HG03575 (cell line): ENCODE results near the gene MSI2.

Source experiments
- ATAC-seq: cut with Tn5 transposase; IDR thresholded peaks from one replicate; pipeline ENCODE4 v1.9.1; 2021; ENCODE audit not compliant: unreplicated experiment, insufficient number of reproducible peaks, low FRiP score; ENCODE audit errors: extremely low read depth

MSI2 gene

DNA sequence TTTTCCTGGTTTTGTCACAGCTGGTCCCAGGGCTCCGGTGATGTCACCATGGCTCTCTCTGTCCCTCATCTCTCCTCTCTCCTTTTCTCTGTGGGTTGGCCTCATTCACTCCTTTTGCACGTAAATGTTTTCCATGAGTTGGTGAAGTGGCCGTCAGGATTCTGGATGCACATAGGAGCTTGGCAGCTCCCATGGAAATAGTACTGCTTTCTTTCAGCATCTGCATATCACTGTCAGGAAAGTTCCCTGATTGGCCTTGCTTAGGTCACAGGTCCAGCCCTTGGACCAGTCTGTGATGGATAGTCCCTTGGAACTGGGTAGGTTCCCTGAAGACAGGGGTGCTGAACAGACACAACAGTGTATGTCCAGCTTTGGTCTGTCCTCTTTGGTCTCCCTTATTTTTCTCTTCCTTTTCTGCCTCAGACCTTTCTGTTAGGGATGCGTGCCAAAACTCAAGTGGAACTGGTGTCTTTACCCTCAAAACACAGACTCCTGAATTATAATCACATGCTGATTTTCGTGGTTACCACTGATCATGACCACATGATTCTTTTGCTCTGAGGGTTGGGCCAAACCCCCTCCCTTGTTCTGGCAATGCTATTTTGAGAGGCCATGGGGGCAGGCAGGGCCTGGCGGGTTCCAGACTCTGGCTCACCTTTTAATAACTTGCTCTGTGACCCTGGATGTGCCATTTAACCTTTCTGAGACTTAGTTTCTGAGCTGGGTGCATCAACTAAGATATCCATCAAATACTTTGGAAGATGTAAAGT is 99.0 kb downstream of the MSI2 start:
- no peak for ATAC-seq

DNA sequence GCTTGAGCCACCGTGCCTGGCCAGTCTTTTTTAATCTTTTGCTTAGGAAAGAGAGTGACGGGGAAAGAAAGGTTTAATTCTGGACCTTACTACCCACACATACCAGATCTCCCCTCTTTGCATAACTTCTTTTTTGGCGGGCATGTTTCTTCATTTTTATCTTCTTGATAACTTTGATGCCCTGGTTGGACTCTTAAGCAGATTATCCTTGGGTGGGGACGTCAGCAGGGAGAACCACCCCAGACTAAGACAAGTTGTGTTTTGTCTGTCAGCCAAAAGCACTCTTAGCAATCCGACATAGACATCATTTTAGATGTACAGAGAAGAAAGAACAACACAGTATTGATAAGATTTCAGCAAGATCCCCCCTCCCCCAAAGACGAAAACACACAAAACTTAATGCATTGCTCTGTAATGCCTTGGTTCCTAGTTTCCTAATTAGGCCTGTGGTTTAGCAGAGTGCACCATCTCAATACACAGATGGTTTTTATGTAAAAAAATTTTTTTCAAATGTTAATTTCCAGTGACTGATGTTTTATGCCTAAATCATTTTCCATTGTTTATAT is 99.9 kb downstream of the MSI2 start:
- ATAC-seq, result no peak

DNA sequence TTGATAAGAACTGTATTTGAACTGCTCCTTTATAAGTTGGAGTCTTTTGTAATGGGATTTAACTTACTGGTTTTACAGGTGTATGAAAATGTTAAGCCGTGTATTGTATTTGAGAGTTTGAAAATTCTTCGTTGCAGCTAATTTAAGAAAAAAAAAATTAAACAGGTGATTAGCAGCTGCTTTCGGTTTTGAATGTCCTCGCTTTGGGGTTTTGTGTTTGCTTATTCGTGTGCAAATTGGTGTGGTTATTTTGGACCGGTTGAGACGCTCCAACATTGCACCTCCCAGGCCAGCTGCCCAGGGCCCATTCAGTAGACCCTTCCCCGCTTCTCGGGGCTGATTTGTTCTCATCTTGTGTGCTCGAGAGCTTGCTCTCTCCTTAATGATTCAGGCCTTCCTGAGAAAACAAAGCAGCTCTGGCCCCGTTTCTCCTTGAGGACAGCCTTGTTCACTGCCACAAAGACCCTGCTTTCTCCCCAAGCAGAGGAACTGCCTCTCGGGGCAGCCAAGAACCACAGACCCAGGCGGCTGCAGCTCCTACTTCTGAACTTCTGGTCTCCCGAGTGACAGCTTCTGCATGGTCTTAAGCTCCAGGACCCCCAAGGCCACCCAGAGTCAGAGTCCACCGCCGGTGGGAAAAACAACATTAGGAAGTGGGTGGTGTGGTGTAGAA is 100.5 kb downstream of the MSI2 start:
- no peak for ATAC-seq

DNA sequence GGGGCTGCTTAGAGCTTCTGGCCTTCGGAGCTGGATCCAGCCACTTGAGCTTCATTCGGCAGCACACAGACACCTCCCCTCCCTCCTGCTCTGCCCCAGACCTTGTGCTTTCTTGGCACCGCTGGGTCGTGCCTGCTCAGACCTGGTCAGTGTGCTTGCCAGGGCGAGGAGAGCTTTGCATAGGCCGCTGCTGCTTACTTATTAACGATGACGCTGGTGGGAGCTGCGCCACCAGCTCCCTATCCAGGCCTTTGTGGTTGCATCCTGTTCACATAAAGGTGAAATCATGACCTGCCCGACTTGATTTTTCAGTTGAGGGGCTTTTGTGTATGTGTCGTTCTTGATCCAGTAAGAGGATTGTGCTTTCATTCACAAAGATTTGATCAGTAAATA is 101.1 kb downstream of the MSI2 start:
- no peak for ATAC-seq

DNA sequence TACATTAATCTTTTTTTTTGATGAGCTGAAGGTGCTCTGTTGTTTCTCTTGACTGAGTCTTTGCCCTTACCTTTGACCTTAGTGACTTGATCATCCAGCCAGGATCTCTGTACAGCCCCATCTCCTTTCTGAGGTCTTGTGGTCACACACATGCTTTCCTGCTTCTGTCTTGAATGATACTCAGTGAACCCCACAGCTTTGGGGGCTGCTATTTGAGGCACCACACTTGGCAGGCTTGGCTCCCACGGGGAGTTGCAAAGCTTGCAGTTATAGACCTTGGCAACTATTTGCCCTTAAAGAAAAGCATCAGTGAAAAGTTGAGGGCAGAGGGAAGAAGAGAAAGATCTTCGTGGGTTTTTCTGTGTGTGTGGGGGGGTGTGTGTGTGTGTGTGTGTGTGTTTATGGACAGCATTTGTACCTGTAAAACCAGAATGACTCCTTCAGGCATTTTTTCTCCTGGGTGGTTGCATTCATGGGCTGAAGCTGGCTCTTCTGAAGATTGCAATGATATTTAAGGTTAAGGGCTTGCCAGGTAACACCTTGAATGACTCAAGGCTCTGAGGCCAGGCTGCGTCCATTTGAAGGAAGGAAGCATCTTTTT is 101.6 kb downstream of the MSI2 start:
- peak; percentile 32 for ATAC-seq

DNA sequence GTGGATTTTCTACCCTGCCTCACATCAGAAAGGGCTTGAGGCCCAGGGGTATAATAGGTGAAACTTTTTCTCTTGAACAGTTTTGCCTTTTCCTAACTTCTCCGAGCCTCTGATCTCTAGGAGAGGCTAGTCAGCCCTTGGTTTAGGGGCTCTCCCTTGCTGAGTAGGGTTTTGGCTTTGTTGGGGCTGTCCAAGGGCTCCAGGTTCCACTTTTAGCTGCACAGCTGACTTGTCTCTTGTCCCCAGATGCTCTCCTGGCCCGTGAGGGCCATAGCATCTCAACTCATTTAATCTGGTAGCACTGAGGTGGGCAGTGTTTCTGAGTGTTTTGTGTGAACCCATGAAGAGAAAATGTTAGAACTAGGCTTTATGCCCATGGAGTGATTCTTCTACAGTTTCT is 103.9 kb downstream of the MSI2 start:
- ATAC-seq, result no peak

DNA sequence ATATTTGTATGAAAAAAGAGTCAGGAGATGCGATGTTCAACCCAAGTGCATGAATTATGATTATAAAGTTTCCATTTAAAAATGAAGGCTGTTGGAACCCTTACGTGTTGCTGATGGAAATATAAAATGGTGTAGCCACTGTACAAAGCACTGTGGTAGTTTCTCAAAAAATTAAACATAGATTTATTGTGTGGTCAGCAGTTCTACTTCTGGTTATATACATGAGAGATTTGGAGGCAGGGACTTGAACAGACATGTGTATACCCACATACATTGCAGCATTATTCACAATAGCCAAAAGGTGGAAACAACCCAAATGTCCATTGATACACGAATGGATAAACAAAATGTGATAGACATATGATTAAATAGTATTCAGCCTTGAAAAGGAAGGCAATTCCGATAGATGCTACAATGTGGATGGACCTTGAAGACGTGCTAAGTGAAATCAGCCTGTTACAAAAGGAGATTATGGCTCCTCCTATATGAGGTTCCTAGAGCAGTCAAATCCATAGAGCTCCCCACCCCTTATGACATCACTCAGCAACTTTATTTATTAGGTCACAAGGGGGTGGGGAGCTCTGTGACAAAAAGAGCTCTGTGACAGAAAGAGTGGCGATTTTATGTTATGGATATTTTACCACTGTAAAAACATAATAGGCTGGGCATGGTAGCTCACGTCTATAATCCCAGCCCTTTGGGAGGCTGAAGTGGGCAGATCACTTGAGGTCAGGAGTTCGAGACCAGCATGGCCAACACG is 106.7 kb downstream of the MSI2 start:
- no peak for ATAC-seq

DNA sequence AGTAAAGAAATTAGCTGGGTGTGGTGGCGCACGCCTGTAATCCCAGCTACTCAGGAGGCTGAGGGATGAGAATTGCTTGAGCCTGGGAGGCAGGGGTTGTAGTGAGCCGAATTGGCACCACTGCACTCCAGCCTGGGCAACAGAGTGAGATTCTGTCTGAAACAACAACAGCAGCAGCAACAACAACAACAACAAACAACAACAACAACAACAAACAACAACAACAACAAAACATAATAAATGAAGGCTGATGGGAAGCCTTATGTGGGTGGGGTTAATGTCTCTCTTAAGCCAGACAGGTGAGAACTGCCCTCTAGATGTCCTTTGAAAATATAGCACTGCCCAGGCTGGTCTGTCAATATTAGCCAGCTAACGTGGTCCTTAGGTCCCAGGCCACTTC is 107.3 kb downstream of the MSI2 start:
- ATAC-seq, result no peak

DNA sequence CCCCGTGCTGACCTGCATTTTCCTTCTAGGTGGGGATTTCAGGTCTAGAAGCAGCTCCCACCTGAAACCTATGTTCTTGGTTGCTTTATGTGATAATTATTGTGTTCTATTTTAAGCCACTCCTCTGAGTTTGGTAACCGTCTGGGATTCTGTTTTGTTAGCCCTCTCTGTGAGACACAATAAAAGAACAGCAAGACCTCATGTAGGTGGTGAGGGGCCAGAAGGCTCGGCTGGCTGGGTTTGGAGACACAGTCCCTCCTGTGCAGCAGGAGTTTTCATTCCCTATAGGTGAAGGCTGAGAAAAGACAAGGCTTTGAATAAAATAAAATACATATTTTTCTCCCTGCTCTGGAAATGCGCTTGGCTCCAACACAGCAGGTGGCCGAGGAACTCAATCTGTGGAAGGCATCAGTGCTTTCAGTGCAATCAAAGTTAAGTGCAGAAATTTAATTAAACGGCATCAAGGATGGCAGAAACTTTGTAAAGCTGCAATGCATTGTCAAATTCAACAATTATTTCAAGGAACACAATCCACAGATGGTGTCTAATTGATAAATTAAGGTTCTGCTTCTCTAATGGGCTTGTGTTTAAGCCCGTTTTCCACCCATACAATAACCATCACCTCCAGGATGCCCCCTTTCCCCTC is 107.8 kb downstream of the MSI2 start:
- no peak for ATAC-seq

DNA sequence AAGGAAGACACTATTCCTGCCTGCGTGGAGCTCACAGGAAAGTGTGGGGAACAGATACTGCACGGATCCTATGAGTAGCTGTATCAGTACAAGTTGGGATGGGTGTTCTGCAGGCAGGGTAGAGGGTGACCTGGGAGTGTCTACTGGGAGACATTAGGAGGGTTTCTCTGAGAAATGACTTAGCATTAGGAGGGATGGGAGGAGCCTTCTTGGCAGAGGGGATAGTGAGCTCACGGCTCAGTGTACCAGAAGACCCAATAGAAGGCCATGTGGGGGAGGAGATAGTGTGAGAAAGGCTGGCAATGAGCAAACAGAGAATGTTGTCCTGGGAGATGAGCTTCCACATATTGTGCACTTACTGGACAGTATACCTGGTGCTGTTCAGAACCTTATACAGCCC is 109.1 kb downstream of the MSI2 start:
- no peak for ATAC-seq

DNA sequence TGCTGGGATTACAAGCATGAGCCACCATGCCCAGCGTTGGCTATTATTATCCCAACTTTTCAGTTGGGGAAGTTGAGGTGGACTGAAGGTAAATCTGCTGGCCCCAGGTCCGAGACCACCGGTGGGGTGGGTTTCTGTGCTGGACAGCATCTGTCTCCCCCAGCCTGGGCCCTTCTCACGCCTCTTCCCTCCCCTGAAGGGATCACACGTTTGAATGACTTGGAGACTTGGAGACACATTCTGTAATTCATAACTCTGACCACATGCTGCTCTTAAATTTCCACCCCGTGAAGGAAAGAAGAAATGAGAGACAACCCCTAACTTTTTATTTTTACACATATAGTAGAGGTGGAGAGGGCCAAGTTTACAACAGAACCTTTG is 109.8 kb downstream of the MSI2 start:
- no peak for ATAC-seq

DNA sequence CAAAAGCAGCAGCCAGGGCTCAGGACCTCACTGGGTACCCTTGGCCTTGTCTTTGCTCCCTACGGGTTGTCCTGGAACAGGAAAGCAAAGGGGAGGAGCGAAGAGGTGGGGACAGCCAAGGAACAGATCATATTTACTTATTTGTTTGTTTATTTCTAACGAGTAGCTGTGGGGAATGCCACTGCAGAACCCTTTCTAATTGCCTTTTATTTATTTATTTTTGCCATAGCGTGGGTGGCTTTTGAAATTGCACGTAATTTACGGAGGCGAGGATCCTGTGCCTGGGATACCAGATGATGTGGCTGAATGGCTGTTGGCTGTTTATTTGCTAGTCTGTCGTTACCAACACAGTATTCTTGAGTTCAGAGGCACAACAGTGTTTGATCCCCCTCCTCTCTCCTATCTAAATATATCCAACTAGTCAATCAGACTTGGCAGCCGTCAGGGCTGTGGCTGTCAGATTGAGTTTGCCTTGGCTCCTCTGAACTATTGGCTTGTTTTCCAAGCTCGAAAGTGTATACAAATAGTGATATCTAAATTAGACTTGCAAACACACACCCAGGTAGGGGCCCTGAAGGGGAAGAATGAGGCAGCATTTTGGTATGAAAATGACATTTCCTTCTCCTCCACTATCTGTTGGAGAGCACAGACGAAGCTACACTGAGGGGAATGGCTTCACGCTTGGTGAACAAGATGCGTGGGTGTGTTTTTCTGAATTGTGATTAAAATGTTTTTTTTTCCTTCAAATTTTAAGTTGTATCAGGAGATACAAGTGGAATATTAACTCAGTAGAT is 110.4 kb downstream of the MSI2 start:
- no peak for ATAC-seq

DNA sequence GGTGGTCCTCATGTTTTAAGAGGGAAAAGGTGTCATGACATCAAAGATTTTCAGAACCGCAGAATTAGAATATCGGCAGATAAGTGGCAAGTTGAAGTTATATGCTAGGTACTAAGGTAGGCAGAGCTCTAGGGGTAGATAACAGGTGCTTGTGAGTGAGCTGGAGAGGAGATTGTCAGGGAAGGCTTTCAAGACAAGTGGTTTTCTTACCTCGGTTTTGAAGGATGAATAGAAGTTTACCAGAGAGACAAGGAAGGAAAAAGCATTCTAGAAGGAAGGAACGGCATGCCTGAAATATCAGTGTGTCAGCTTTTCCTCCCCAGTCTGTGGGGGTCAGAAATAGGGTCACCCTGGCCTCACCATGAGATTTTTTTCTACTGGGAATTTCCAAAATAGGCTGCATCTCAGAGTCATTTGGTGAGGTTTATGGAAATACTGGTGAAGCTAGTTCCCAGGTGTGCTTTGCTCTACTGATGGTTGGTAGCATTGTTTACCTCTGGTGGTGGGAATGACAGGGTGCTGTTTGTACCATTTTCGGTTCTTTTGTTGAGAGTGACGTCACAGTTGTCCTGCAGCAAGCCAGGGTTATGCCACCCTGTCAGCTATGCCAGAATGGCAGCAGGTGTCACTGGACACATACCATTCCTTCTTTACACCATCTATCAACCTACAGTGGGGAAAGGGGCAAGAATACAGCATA is 112.5 kb downstream of the MSI2 start:
- ATAC-seq, result no peak

DNA sequence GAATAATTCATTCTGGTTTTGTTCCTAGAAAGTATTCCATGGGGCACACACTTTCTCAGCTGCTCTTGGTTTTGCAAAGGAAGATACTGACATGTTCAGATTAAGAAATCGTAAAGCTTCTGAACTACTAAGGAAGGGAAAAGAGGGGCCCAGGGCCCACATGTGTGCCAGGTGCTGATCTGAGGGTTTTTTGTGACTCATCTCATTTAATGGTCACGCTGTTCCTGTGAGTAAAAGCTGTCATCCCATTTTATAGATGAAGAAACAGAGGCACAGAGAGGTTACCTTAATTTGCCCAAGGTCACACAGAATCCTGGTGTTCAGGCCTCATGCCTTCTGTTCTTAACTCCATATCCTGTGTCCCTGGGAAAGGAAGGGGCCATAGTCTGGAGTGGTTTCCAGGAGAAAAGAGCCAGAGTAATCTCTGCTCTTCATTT is 113.2 kb downstream of the MSI2 start:
- no peak for ATAC-seq

DNA sequence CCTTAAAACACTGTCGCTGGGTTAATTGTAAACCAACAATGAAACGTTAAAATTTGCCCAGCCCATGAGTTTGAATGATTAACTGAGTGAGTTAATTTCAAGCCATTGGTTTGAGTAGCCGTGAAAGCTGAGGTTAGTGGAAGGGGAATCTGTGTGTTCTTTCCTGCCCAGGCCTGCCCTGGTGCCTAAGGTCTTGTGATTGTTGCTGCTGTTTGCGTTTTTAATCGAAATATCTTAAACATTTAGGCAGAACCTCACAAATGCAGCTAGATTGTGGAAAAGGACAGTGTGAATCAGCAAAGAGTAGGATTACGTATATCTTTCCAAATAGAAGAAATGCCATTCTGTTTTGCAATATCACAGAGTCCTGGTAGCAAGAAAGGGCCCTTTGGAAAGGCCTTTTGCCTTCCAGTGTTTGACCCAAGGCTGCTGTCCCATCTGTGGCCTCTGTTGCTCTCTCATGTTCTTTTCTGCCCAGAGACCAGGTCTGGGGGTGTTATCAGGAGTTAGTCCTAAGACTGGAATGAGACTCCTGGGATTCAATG is 113.8 kb downstream of the MSI2 start:
- no peak for ATAC-seq

DNA sequence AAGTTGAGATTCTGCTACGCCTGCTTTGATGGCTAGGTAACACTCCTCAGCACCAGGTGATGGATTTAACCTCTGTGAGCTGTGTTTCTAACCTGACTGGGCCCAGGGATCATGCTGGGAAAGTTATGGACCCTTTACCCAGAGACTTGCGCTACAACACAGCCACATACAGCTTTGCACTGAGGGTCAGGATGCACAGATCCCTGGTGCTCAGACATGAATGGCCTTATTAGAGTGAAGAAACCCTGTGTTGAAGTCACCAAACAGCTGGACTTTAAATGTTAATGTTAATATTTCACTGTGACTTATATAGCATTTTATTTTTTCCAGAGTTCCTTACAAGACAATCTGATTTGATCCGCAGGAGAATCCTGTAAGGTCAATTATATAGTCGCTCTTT is 114.3 kb downstream of the MSI2 start:
- ATAC-seq, result no peak

DNA sequence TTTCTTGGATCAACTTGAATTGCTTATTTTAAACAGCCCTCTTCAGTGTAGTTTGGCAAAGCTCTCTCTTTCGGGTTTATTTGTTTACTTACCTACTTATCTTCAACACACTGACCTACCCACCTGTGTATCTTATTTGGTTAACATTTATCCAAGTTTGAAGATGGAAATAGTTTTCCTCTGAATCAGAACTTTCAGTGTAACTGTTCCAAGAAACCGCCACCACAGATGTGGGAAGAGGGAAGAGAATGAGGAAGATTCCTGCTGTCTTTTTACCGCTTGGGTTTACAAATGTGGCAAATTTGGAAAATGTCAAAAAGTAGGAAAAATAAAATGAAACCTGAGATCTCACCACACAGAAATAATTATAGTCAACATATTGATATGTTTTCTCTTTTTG is 115.8 kb downstream of the MSI2 start:
- no peak for ATAC-seq
